CD4-positive, alpha-beta T cell treated with Interleukin-1 beta for 1 hour (primary cell): Measurements from ENCODE around the gene MT1G.
"Not testable (repeated sequence)": the region's sequence is repeated elsewhere in the genome, so short reads cannot be mapped to it uniquely, and the experiment has no call there.

ENCODE experiments used
- DNase-seq, 2 donors: peaks; one replicate each; pipeline ENCODE4 v3.0.0-alpha.2; 2020 to 2022

MT1G gene

GRCh38 chr16:56634715-56635440, 33.0 kb downstream of the MT1G start:
- no peak for DNase-seq

DNA sequence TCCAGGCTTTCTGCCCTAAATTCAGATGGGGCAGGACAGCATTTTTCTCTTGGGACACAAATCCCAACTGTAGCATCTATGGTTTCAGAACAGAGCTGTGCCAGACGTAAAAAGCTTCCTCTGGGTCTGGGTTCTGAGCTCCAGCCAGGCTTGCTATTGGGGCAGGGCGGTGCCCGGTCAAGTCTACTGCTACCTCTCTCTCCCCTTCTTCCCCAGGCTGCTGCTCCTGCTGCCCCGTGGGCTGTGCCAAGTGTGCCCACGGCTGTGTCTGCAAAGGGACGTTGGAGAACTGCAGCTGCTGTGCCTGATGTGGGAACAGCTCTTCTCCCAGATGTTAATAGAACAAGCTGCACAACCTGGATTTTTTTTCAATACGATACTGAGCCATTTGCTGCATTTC, 34.3 kb downstream of the MT1G start:
- DNase-seq: no peak

GRCh38 chr16:56632848-56633365, 35.0 kb downstream of the MT1G start:
- DNase-seq: no peak

DNA sequence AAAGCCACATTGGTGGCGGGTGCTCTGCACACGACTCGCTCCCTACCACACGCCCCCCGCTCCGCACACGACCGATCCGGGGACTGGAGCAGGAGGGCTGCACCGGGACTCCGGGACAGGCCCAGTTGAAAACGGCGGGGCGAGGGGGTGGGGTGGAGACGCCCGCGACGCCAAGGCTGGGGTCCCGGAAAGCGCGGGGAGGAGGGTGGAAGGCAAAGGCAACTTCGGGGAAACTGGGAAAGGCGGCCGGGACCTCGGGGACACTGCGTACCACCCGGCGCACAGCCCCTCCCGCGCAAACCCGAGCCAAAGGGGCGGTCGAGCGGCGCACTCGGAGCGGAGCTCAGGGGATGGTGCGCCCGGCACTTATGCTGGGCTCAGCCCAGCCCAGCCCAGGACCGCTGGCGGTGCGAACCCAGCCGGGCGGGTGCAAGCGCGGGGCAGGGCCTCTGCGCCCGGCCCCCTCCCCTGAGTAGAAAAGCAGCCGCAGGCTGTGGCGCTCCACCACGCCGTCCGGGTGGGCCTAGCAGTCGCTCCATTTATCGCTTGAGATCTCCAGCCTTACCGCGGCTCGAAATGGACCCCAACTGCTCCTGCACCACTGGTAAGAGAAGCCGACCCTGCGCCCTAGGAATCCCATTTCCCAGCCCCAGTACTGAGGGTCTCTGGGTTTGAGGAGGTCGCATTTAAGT, 35.6 kb downstream of the MT1G start, which contains the start of gene MT1M:
Gene MT1M (plus strand): TSS at position 504 of the 692 bp plus-strand sequence. CDS start 73 bp downstream, at position 577.
- no peak for DNase-seq

- DNase-seq: no peak
Measured at GRCh38 chr16:56631832-56632155, 36.1 kb downstream of the MT1G start.

DNA sequence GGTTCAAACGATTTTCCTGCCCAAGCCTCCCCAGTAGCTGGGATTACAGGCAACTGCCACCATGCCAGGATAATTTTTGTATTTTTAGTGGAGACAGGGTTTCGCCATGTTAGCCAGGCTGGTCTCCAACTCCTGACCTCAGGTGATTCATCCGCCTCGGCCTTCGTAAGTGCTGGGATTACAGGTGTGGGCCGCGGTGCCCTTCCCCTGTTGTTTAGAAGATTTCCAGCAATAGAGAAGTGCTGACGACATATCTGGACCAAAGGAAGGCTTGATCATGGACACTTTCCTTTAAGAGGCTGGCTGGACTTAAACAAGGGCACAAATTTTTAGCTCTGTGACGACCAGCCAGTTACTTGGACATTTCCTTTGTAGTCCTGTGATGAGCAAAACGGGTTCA, 36.7 kb downstream of the MT1G start:
- no peak for DNase-seq

- DNase-seq: no peak
Measured at GRCh38 chr16:56630134-56630533, 37.7 kb downstream of the MT1G start.

DNA sequence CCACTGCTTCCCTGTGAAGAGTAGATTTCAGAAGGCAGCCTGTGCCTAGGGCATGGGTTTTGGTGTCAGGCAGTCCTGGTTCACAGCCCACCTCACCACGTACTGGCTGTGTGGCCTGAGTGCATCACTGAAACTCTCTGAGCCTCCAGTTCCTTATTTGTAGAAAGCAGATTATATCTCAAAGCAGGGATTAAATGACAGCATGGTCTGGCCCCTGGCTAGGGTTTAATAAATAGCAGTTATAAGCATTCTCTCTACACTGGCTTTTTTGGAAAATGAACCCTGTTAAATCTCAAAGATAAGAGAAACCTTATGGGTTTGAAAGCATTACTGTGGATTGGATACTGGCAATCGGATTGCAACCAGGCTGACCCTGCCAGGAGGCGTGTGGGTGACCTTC, 38.3 kb downstream of the MT1G start:
- no peak for DNase-seq

DNA sequence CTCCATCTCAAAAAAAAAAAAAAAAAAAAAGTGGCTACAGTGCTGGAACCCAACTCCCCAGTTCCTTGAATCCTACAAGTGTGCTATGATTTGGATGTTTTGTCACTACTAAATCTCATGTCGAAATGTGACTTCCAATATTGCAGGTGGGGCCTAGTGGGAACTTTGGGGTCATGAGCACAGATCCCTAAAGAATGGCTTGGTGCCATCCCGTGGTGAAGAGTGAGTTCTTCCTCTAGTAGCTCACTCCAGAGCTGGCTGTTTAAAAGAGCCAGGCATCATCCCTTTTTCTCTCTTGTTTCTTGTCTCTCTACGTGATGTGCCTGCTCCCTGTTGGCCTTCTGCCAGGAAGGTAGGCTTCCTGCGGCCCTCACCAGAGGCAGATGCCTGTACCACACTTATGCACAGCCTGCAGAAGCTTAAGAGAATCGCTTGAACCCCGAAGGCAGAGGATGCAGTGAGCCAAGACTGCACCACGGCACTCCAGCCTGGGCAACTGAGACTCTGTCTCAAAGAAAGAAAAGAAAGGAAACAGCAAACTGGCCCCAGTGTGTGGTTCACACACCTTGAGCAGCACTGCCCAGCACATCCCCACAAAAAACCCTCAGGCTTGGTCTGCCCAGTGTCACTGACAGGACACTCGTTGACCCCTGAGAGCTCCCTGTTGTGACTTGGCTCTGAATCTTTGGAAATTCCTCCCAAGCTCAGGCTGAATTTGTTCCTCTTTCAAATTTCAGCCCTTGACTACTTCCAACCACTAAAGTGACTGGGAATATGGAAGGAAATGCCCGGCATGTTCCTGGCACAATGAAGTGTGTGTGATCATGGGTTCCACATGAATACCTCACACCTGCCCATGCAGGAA, 39.1 kb downstream of the MT1G start:
- DNase-seq: no peak

DNA sequence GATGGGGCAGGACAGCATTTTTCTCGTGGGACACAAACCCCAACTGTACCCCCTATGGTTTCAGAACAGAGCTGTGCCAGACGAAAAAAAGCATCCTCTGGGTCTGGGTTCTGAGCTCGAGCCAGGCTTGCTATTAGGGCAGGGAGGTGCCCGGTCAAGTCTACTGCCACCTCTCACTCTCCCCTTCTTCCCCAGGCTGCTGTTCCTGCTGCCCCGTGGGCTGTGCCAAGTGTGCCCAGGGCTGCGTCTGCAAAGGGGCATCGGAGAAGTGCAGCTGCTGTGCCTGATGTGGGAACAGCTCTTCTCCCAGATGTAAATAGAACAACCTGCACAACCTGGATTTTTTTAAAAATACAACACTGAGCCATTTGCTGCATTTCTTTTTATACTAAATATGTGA, 41.2 kb downstream of the MT1G start:
- DNase-seq: no peak

DNA sequence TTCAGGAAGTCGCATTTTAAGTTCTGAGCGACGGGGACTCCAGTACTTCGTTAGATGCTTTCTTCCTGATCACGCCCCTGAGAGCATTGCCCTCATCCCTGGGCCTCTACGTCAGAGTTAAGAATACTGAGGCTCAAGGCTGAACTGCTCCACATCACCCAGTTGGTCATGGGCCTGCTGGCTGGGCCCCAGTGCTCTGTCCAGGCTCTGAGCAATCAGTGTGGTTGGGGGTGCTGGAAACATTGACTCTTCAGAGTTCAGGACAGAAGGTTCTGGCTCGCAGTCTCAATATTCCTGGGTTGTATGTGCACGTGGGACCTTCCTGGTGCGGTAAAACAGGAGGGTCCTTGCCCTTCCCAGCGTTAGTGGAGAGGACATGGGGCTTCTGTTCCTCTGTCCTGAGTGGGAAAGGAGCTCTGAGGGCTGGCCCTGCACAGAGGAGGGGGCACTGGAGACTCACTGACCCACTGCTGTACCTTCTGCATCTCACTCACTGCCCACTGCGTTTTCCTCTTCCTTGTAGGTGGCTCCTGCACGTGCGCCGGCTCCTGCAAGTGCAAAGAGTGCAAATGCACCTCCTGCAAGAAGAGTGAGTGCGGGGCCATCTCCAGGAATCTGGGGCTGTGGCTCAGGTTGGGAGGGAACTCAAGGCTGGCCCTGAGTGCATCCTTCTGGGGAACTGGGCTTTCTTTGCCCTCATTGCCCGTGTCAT, 41.8 kb downstream of the MT1G start:
- DNase-seq: no peak

- DNase-seq: peak in 1 of 2 donors; percentile 26
Measured at GRCh38 chr16:56625140-56625942, 42.5 kb downstream of the MT1G start, which contains the start of gene MT1E. Gene MT1E (plus strand): TSS chr16:56625781. CDS start chr16:56625852, 71 bp downstream.

DNA sequence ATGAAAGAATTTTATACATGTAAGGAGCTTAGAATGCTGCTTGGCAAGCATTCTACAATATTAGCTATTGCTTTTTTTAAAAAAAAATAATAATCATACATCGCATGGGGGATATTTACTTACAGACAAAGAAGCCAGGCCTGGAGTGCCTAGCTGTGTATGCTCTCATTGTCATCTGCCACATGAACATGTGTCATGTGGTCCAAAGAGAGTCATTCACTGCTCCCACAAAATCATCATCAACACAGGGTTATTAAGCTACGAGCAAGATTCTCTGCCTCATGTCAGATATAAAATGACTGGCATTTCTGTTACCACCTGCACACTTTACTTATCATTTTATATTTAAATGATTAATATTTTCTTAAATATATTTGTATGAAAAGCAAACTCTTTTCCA, 44.2 kb downstream of the MT1G start:
- DNase-seq: no peak

DNA sequence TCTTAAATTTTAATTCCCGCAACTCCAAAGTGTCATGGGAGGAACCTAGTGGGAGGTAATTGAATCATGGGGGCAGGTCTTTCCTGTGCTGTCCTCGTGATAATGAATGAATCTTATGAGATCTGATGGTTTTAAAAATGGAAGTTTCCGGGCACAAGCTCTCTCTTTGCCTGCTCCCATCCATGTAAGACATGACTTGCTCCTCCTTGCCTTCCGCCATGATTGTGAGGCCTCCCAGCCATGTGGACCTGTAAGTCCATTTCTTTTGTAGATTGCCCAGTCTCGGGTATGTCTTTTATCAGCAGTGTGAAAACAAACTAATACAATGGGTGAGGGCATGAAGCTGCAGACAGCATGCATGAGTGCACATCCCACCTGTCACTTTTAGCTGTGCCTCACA, 44.7 kb downstream of the MT1G start:
- not testable (repeated sequence) for DNase-seq

GRCh38 chr16:56621665-56622445, 46.0 kb downstream of the MT1G start:
- DNase-seq: not testable (repeated sequence)

DNA sequence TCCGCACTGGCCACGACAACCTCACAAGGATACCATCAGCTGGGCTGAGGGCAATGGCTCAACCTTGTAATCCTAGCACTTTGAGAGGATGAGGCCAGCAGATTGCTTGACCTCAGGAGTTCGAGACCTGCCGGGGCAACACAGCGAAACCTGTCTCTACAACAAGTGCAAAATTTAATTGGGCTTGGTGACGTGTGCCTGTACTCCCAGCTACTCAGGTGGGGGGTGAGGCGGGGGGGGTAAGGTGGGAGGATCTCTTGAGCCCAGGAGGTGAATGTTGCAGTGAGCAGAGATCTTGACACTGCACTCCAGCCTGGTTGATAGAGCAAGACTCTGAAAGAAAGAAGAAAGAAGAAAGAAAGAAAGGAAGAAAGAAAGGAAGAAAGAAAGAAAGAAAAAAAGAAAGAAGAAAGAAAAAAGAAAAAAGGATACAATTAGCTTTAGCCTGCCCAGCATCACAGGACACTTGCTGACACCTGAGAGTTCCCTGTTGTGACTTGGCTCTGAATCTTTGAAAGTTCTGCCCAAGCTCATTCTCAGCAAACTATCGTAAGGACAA, 47.4 kb downstream of the MT1G start:
- DNase-seq: no peak

GRCh38 chr16:56618138-56618537, 49.7 kb downstream of the MT1G start:
- no peak for DNase-seq

GRCh38 chr16:56617212-56618085, 50.4 kb downstream of the MT1G start:
- peak in 1 of 2 donors; percentile 39 for DNase-seq
